ENCODE measurements around the gene PCDHGA10. TPM values are rescaled to one million over a fixed set of nuclear protein-coding genes. Genes with fewer than 3 reads are reported as not detected.
"Not testable (repeated sequence)": the region's sequence is repeated elsewhere in the genome, so short reads cannot be mapped to it uniquely, and the experiment has no call there.

PCDHGA10 gene
- total RNA-seq, 6 experiments from 2014 or later = 1.5 to 4.6 (median 2.8) TPM

DNA sequence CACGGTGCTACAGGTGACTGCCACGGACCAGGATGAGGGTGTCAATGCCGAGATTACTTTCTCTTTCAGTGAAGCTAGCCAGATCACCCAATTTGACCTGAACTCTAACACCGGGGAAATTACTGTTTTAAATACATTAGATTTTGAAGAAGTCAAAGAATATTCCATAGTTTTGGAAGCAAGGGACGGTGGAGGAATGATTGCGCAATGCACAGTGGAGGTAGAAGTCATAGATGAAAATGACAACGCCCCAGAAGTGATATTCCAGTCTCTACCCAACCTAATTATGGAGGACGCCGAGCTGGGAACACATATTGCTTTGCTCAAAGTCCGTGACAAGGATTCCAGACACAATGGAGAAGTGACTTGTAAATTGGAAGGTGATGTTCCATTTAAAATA lies 24.1 kb upstream of the PCDHGA10 start:
- intact Hi-C loops (cut with DNase I) = no loop called here
- no peaks in the 10 kb centered on the region for H3K27me3 ChIP-seq
- H3K9me3 ChIP-seq = peaks cover 0 to 14% (median 5%) of the 10 kb centered on the region in 4 donors
- peaks cover 0 to 3% (median 0%) of the 10 kb centered on the region in 4 donors for H3K36me3 ChIP-seq
- DNase-seq = no peak
- H3K4me3 ChIP-seq = no peak overlapping the region
- no peak overlapping the region for H3K27ac ChIP-seq
- no peak for ATAC-seq
- no peak for TF ChIP-seq POLR2A (IDR thresholded peaks at IDR 0.05)
- TF ChIP-seq, protein P1, sequence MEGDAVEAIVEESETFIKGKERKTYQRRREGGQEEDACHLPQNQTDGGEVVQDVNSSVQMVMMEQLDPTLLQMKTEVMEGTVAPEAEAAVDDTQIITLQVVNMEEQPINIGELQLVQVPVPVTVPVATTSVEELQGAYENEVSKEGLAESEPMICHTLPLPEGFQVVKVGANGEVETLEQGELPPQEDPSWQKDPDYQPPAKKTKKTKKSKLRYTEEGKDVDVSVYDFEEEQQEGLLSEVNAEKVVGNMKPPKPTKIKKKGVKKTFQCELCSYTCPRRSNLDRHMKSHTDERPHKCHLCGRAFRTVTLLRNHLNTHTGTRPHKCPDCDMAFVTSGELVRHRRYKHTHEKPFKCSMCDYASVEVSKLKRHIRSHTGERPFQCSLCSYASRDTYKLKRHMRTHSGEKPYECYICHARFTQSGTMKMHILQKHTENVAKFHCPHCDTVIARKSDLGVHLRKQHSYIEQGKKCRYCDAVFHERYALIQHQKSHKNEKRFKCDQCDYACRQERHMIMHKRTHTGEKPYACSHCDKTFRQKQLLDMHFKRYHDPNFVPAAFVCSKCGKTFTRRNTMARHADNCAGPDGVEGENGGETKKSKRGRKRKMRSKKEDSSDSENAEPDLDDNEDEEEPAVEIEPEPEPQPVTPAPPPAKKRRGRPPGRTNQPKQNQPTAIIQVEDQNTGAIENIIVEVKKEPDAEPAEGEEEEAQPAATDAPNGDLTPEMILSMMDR (IDR thresholded peaks at IDR 0.05) = no peak
- WGBS (ENCODE audit: insufficient coverage, low coverage, low lambda C conversion rate, missing lambda C conversion rate) = 47% methylated on average over 10 of the region's 10 CpGs
- H3K4me1 ChIP-seq = no peaks in the 10 kb centered on the region

DNA sequence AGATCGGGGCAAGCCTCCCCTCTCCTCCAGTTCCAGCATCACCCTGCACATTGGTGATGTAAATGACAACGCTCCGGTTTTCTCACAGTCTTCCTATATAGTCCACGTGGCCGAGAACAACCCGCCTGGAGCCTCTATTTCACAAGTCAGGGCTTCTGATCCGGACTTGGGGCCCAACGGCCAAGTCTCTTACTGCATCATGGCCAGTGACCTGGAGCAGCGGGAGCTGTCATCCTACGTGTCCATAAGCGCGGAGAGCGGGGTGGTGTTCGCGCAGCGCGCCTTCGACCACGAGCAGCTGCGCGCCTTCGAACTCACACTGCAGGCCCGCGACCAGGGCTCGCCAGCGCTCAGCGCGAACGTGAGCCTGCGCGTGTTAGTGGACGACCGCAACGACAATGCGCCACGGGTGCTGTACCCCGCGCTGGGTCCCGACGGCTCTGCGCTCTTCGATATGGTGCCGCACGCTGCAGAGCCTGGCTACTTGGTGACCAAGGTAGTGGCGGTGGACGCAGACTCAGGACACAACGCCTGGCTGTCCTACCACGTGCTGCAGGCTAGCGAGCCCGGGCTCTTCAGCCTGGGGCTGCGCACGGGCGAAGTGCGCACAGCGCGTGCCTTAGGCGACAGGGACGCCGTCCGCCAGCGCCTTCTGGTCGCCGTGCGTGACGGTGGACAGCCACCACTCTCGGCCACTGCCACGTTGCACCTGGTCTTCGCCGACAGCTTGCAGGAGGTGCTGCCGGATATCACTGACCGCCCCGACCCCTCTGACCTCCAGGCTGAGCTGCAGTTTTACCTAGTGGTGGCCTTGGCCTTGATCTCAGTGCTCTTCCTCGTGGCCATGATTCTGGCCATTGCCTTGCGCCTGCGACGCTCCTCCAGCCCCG lies 23.4 kb upstream of the PCDHGA10 start:
- intact Hi-C loops (cut with DNase I) = no loop called here
- TF ChIP-seq POLR2A (IDR thresholded peaks at IDR 0.05) = no peak
- TF ChIP-seq, protein P1 (IDR thresholded peaks at IDR 0.05) = no peak
- no peak for DNase-seq
- Histone ChIP-seq H3K27me3 (no peaks in the 10 kb centered on the region), H3K9me3 (peaks cover 0 to 14% (median 5%) of the 10 kb centered on the region in 4 donors), H3K36me3 (peaks cover 0 to 3% (median 0%) of the 10 kb centered on the region in 4 donors), H3K4me1 (no peaks in the 10 kb centered on the region), H3K4me3 (no peak overlapping the region), H3K27ac (no peak overlapping the region)
- WGBS (ENCODE audit: insufficient coverage, low coverage, low lambda C conversion rate, missing lambda C conversion rate) = 36% methylated on average over 20 of the region's 77 CpGs
- no peak for ATAC-seq

DNA sequence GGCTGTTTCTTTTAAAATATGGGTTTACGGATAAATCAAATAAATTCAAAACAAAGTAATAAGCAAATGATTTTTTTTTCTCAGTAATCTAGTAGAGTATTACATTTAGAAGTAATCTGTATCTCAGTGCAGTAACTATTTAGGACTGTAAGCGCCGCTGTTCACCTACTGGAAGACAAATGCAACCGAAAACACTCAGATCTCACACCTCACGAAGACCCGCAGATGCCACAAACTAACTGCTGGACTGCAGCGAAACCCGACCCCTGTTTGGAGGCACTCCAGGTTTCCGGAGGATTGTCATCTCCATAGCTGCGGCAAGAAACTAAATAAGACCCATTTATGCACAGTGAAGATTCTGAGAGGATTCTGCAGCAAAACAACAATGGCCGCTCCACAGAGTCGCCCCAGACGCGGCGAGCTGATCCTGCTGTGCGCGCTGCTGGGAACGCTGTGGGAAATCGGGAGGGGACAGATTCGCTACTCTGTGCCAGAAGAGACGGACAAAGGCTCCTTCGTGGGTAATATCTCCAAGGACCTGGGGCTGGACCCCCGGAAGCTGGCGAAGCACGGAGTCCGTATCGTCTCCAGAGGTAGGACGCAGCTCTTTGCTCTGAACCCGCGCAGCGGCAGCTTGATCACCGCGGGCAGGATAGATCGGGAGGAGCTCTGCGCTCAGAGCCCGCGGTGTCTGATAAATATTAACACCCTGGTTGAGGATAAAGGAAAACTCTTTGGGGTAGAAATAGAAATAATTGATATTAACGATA lies 20.2 kb upstream of the PCDHGA10 start, which contains the start of gene PCDHGA8:
Gene PCDHGA8, plus strand, starts transcription at position 205 of the 770 bp plus-strand sequence. Its CDS starts 181 bp downstream, at position 386.
- Histone ChIP-seq H3K4me1 (no peaks in the 10 kb centered on the region), H3K4me3 (no peak within 1 kb of the TSS), H3K9me3 (peaks cover 0 to 20% (median 5%) of the 10 kb centered on the region in 4 donors), H3K27ac (no peak within 1 kb of the TSS), H3K27me3 (no peaks in the 10 kb centered on the region), H3K36me3 (peaks cover 0 to 3% (median 0%) of the 10 kb centered on the region in 4 donors)
- 34% methylated on average over 23 of the region's 38 CpGs for WGBS (ENCODE audit: insufficient coverage, low coverage, low lambda C conversion rate, missing lambda C conversion rate)
- DNase-seq (no peak), ATAC-seq (no peak)
- no peak for TF ChIP-seq POLR2A (IDR thresholded peaks at IDR 0.05)
- TF ChIP-seq, protein P1 (IDR thresholded peaks at IDR 0.05) = no peak
- intact Hi-C loops (cut with DNase I) = no loop called here

DNA sequence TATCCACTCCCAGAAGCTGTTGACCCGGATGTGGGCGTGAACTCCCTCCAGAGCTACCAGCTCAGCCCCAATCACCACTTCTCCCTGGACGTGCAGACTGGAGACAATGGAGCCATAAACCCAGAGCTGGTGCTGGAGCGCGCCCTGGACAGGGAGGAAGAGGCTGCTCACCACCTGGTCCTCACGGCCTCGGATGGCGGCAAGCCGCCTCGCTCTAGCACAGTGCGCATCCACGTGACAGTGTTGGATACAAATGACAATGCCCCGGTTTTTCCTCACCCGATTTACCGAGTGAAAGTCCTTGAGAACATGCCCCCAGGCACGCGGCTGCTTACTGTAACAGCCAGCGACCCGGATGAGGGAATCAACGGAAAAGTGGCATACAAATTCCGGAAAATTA lies 19.5 kb upstream of the PCDHGA10 start:
- no peak for ATAC-seq
- H3K4me3 ChIP-seq = no peak overlapping the region
- no peak overlapping the region for H3K27ac ChIP-seq
- H3K27me3 ChIP-seq = no peaks in the 10 kb centered on the region
- intact Hi-C loops (cut with DNase I) = no loop called here
- no peak for TF ChIP-seq POLR2A (IDR thresholded peaks at IDR 0.05)
- TF ChIP-seq, protein P1 (IDR thresholded peaks at IDR 0.05) = no peak
- peaks cover 0 to 3% (median 0%) of the 10 kb centered on the region in 4 donors for H3K36me3 ChIP-seq
- 50% methylated on average over 16 of the region's 21 CpGs for WGBS (ENCODE audit: insufficient coverage, low coverage, low lambda C conversion rate, missing lambda C conversion rate)
- no peaks in the 10 kb centered on the region for H3K4me1 ChIP-seq
- peaks cover 0 to 19% (median 5%) of the 10 kb centered on the region in 4 donors for H3K9me3 ChIP-seq
- no peak for DNase-seq

DNA sequence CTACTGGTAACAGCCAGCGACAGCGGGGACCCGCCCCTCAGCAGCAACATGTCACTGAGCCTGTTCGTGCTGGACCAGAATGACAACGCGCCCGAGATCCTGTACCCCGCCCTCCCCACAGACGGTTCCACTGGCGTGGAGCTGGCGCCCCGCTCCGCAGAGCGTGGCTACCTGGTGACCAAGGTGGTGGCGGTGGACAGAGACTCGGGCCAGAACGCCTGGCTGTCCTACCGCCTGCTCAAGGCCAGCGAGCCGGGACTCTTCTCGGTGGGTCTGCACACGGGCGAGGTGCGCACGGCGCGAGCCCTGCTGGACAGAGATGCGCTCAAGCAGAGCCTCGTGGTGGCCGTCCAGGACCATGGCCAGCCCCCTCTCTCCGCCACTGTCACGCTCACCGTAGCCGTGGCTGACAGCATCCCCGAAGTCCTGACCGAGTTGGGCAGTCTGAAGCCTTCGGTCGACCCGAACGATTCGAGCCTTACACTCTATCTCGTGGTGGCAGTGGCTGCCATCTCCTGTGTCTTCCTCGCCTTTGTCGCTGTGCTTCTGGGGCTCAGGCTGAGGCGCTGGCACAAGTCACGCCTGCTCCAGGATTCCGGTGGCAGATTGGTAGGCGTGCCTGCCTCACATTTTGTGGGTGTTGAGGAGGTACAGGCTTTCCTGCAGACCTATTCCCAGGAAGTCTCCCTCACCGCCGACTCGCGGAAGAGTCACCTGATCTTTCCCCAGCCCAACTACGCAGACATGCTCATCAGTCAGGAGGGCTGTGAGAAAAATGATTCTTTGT lies 18.2 kb upstream of the PCDHGA10 start:
- intact Hi-C loops (cut with DNase I); DNase-seq; H3K27ac ChIP-seq; H3K36me3 ChIP-seq; ATAC-seq; H3K4me3 ChIP-seq; H3K4me1 ChIP-seq; H3K27me3 ChIP-seq: not testable (repeated sequence)
- H3K9me3 ChIP-seq = peaks cover 0 to 24% (median 6%) of the 10 kb centered on the region in 4 donors
- whole genome bisulfite sequencing (ENCODE audit: insufficient coverage, low coverage, low lambda C conversion rate, missing lambda C conversion rate) = 47% methylated on average over 21 of the region's 53 CpGs
